Tibial artery (tissue), 4 donors: ENCODE results near the gene ALG10B.

Source experiments
- DNase-seq, 2 donors: peaks; one replicate each; pipeline ENCODE4 v3.0.0-alpha.2; 2019
- H3K27ac ChIP-seq, 2 donors: fragments of 200-600 bp; sonication (generic) in 1 of 2; 1 replicate in 1 of 2; 2 replicates in 1 of 2; pipeline ENCODE4 v1.5.1; 2018 to 2019; ENCODE audit warnings: mild to moderate bottlenecking in 1 of 2
- H3K27me3 ChIP-seq, 2 donors: fragments of 200-600 bp; sonication (generic) in 1 of 2; one replicate each; pipeline versions ENCODE4 v1.5.1 to v1.6.0; 2016 to 2019
- H3K36me3 ChIP-seq, 3 donors: fragments of 200-600 bp; sonication (generic) in 2 of 3; one replicate each; pipeline ENCODE4 v1.5.1; 2016 to 2019; ENCODE audit warnings: mild to moderate bottlenecking in 2 of 3
- H3K4me1 ChIP-seq, 4 donors: fragments of 200-600 bp; sonication (generic) in 2 of 4; 1 replicate in 3 of 4; 2 replicates in 1 of 4; pipeline ENCODE4 v1.5.1; 2016 to 2019
- H3K4me3 ChIP-seq, 2 donors: fragments of 200-600 bp; sonication (generic) in 1 of 2; 1 replicate in 1 of 2; 2 replicates in 1 of 2; pipeline ENCODE4 v1.5.1; 2018 to 2019; ENCODE audit warnings: mild to moderate bottlenecking in 2 of 2
- H3K9me3 ChIP-seq, 3 donors: fragments of 200-600 bp; sonication (generic) in 1 of 3; one replicate each; pipeline ENCODE4 v1.5.1; 2016 to 2019
- CTCF ChIP-seq, 2 experiments: fragments of 200-600 bp in 1 of 2; fragments of 450-650 bp in 1 of 2; IDR thresholded peaks; one replicate each; pipeline ENCODE4 v1.5.1; 2017 to 2019; ENCODE audit warnings: antibody characterized with exemption in 2 of 2, mild to moderate bottlenecking in 1 of 2, moderate library complexity in 1 of 2
- intact Hi-C: fragments of 100-400 bp; cut with DNase I; formaldehyde crosslinking; loops from one replicate; pipeline ENCODE4 v1.15.0; 2023; ENCODE audit warnings: low total_unique reads

The ALG10B gene

GRCh38 chr12:38316391-38317129 lies at the start of gene ALG10B:
Gene ALG10B, plus strand, starts transcription at chr12:38316774. Its CDS starts 120 bp downstream, at chr12:38316894.
- H3K27ac ChIP-seq = peak within 1 kb of the TSS; percentile 83 to 84
- H3K9me3 ChIP-seq = no peaks in the 10 kb centered on the region
- peak; percentile 52 to 74 for TF ChIP-seq CTCF (IDR thresholded peaks at IDR 0.05)
- no peaks in the 10 kb centered on the region for H3K36me3 ChIP-seq
- peak; percentile 92 to 96 for DNase-seq
- no peaks in the 10 kb centered on the region for H3K27me3 ChIP-seq
- peak within 1 kb of the TSS; percentile 63 to 84 for H3K4me3 ChIP-seq
- peaks cover 0 to 15% (median 6%) of the 10 kb centered on the region in 4 donors for H3K4me1 ChIP-seq
- intact Hi-C loops = no loop called here

- Histone ChIP-seq H3K9me3 (no peaks in the 10 kb centered on the region), H3K27ac (no peak overlapping the region), H3K27me3 (no peaks in the 10 kb centered on the region), H3K4me3 (no peak overlapping the region), H3K4me1 (no peaks in the 10 kb centered on the region), H3K36me3 (no peaks in the 10 kb centered on the region)
- DNase-seq = no peak
- intact Hi-C loops = no loop called here
- no peak for TF ChIP-seq CTCF (IDR thresholded peaks at IDR 0.05)
Measured at GRCh38 chr12:38268612-38269011, 48.0 kb upstream of the ALG10B start.

GRCh38 chr12:38269897-38270296 lies 46.7 kb upstream of the ALG10B start:
- Histone ChIP-seq H3K36me3 (no peaks in the 10 kb centered on the region), H3K9me3 (no peaks in the 10 kb centered on the region), H3K27ac (no peak overlapping the region), H3K27me3 (no peaks in the 10 kb centered on the region), H3K4me1 (no peaks in the 10 kb centered on the region), H3K4me3 (no peak overlapping the region)
- TF ChIP-seq CTCF (IDR thresholded peaks at IDR 0.05) = no peak
- no peak for DNase-seq
- intact Hi-C loops = no loop called here

- intact Hi-C loops = no loop called here
- DNase-seq = no peak
- no peak for TF ChIP-seq CTCF (IDR thresholded peaks at IDR 0.05)
- Histone ChIP-seq H3K27me3 (no peaks in the 10 kb centered on the region), H3K27ac (no peak overlapping the region), H3K36me3 (no peaks in the 10 kb centered on the region), H3K4me3 (no peak overlapping the region), H3K9me3 (no peaks in the 10 kb centered on the region), H3K4me1 (no peaks in the 10 kb centered on the region)
Measured at GRCh38 chr12:38279756-38280155, 36.8 kb upstream of the ALG10B start.

- DNase-seq = no peak
- no peaks in the 10 kb centered on the region for H3K4me1 ChIP-seq
- no peak for TF ChIP-seq CTCF (IDR thresholded peaks at IDR 0.05)
- H3K9me3 ChIP-seq = no peaks in the 10 kb centered on the region
- intact Hi-C loops = no loop called here
- H3K27ac ChIP-seq = no peak overlapping the region
- H3K27me3 ChIP-seq = no peaks in the 10 kb centered on the region
- H3K36me3 ChIP-seq = no peaks in the 10 kb centered on the region
- H3K4me3 ChIP-seq = no peak overlapping the region
Measured at GRCh38 chr12:38282886-38283285, 33.7 kb upstream of the ALG10B start.
